ENCODE results near the gene CASS4. TPM values are rescaled to one million over a fixed set of nuclear protein-coding genes. Genes with fewer than 3 reads are reported as not detected.

CASS4 gene
- polyA plus RNA-seq, 1 donor (not counting 4 experiments of a cell fraction or from before 2014, with no cell fraction given), result 0.01 TPM

DNA sequence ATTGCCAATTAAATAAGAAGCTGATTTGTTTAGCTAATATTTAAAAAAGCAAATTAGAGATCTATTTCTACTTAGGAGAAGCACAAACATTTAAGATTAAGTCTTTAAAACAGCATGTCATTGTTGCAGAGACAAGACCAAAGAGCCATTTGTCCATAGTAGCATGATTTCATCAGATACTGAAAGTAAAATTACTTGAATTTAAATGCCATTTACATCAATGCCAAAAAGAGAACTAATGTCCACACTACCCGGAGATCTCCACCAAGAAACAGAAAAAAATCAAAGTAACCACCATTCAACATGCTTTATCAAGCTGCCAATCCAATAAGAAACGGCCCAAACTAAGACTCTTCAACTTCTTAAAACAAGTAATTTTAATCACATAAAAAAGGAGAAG lies 35.7 kb upstream of the CASS4 start:
- peaks cover 30% of the 10 kb centered on the region for H3K79me2 ChIP-seq (ENCODE audit: control insufficient read depth, insufficient read depth, low read length)
- dilution Hi-C loops (cut with MboI; ENCODE audit: extremely low pct_ligation_motif_present, low sequenced_read_pairs), result no loop called here
- H3K4me3 ChIP-seq (ENCODE audit: control insufficient read depth in 2 of 3, extremely low read depth in 1 of 3, insufficient read depth in 2 of 3, low read depth in 1 of 3, low read length in 3 of 3), result no peak overlapping the region
- no peak for TF ChIP-seq EZH2 (IDR thresholded peaks at IDR 0.05; ENCODE audit: low read length)
- TF ChIP-seq, protein P1, sequence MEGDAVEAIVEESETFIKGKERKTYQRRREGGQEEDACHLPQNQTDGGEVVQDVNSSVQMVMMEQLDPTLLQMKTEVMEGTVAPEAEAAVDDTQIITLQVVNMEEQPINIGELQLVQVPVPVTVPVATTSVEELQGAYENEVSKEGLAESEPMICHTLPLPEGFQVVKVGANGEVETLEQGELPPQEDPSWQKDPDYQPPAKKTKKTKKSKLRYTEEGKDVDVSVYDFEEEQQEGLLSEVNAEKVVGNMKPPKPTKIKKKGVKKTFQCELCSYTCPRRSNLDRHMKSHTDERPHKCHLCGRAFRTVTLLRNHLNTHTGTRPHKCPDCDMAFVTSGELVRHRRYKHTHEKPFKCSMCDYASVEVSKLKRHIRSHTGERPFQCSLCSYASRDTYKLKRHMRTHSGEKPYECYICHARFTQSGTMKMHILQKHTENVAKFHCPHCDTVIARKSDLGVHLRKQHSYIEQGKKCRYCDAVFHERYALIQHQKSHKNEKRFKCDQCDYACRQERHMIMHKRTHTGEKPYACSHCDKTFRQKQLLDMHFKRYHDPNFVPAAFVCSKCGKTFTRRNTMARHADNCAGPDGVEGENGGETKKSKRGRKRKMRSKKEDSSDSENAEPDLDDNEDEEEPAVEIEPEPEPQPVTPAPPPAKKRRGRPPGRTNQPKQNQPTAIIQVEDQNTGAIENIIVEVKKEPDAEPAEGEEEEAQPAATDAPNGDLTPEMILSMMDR (optimal IDR thresholded peaks at IDR 0.05 in 1 of 3, IDR thresholded peaks at IDR 0.05 in 1 of 3, conservative IDR thresholded peaks at IDR 0.05 in 1 of 3; ENCODE audit: extremely low read depth in 1 of 3, insufficient read depth in 2 of 3, low read length in 3 of 3), result no peak
- FAIRE-seq (no peak), DNase-seq (ENCODE audit: low read depth, low spot score) (no peak)
- no peak overlapping the region for H3K4me2 ChIP-seq (ENCODE audit: control insufficient read depth, extremely low read depth, insufficient read depth, low read depth, low read length)
- peaks cover 2% of the 10 kb centered on the region for H3K9me1 ChIP-seq (ENCODE audit: control insufficient read depth, extremely low read depth, insufficient read depth, low read length)
- no peaks in the 10 kb centered on the region for H4K20me1 ChIP-seq (ENCODE audit: control insufficient read depth, extremely low read depth, insufficient read depth, low read length)
- no peak overlapping the region for H3K27ac ChIP-seq (ENCODE audit: control insufficient read depth, insufficient read depth, low read length)
- no peak overlapping the region for H2AFZ ChIP-seq (ENCODE audit: control insufficient read depth, low read length)
- H3K9me3 ChIP-seq (ENCODE audit: control insufficient read depth, low read depth, low read length), result no peaks in the 10 kb centered on the region
- peaks cover 3 to 21% of the 10 kb centered on the region in 2 experiments for H3K36me3 ChIP-seq (ENCODE audit: control insufficient read depth in 2 of 2, extremely low read depth in 1 of 2, insufficient read depth in 2 of 2, low read length in 2 of 2)
- peaks cover 4% of the 10 kb centered on the region for H3K4me1 ChIP-seq (ENCODE audit: control insufficient read depth, extremely low read depth, insufficient read depth, low read length)
- H3K27me3 ChIP-seq (ENCODE audit: control insufficient read depth, extremely low read depth, insufficient read depth, low read length), result no peaks in the 10 kb centered on the region
- no peak overlapping the region for H3K9ac ChIP-seq (ENCODE audit: control insufficient read depth, extremely low read depth, insufficient read depth, low read length)

DNA sequence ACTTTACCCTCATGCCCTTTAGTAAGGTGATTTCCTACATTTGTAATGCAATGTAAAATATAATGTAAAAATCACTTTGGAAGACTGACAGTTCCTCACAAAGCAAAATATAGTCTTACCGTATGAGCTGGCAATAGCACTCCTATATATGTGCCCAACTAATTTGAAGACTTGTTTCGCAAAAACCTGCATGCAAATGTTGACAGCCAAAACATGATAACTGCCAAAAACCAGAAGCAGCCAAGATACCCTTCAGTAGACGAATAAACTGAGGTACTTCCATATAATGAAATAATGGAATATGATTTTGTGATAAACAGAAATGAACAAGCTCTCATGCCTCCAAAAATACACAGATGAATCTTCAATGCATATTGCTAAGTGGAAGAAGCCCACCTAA lies 33.7 kb upstream of the CASS4 start:
- Histone ChIP-seq H3K36me3 (ENCODE audit: control insufficient read depth in 2 of 2, extremely low read depth in 1 of 2, insufficient read depth in 2 of 2, low read length in 2 of 2) (peaks cover 5 to 11% of the 10 kb centered on the region in 2 experiments), H3K9ac (ENCODE audit: control insufficient read depth, extremely low read depth, insufficient read depth, low read length) (no peak overlapping the region), H4K20me1 (ENCODE audit: control insufficient read depth, extremely low read depth, insufficient read depth, low read length) (no peaks in the 10 kb centered on the region), H3K4me1 (ENCODE audit: control insufficient read depth, extremely low read depth, insufficient read depth, low read length) (peaks cover 4% of the 10 kb centered on the region), H3K4me2 (ENCODE audit: control insufficient read depth, extremely low read depth, insufficient read depth, low read depth, low read length) (no peak overlapping the region), H3K9me3 (ENCODE audit: control insufficient read depth, low read depth, low read length) (no peaks in the 10 kb centered on the region), H3K4me3 (ENCODE audit: control insufficient read depth in 2 of 3, extremely low read depth in 1 of 3, insufficient read depth in 2 of 3, low read depth in 1 of 3, low read length in 3 of 3) (no peak overlapping the region), H2AFZ (ENCODE audit: control insufficient read depth, low read length) (no peak overlapping the region), H3K27me3 (ENCODE audit: control insufficient read depth, extremely low read depth, insufficient read depth, low read length) (no peaks in the 10 kb centered on the region), H3K27ac (ENCODE audit: control insufficient read depth, insufficient read depth, low read length) (no peak overlapping the region), H3K9me1 (ENCODE audit: control insufficient read depth, extremely low read depth, insufficient read depth, low read length) (no peaks in the 10 kb centered on the region), H3K79me2 (ENCODE audit: control insufficient read depth, insufficient read depth, low read length) (peaks cover 34% of the 10 kb centered on the region)
- TF ChIP-seq EZH2 (IDR thresholded peaks at IDR 0.05; ENCODE audit: low read length), result no peak
- TF ChIP-seq, protein P1 (optimal IDR thresholded peaks at IDR 0.05 in 1 of 3, IDR thresholded peaks at IDR 0.05 in 1 of 3, conservative IDR thresholded peaks at IDR 0.05 in 1 of 3; ENCODE audit: extremely low read depth in 1 of 3, insufficient read depth in 2 of 3, low read length in 3 of 3), result no peak
- DNase-seq (ENCODE audit: low read depth, low spot score), result no peak
- no peak for FAIRE-seq
- dilution Hi-C loops (cut with MboI; ENCODE audit: extremely low pct_ligation_motif_present, low sequenced_read_pairs), result no loop called here

All from keratinocyte (primary cell).